HUES48 (cell line): ENCODE data around the gene XCR1.
"Not testable (repeated sequence)": the region's sequence is repeated elsewhere in the genome, so short reads cannot be mapped to it uniquely, and the experiment has no call there.

Source experiments
- H3K27ac ChIP-seq: one replicate; pipeline ENCODE4 v1.7.0; 2013; ENCODE audit warnings: low read depth, low read length, inconsistent platforms
- H3K27me3 ChIP-seq: 2 replicates; pipeline ENCODE4 v1.6.1; 2013; ENCODE audit warnings: mild to moderate bottlenecking, low read length; ENCODE audit not compliant: control insufficient read depth, insufficient read depth
- H3K36me3 ChIP-seq: 2 replicates; pipeline ENCODE4 v1.6.1; 2013; ENCODE audit warnings: low read length; ENCODE audit not compliant: control insufficient read depth, insufficient read depth
- H3K4me1 ChIP-seq: 2 replicates; pipeline ENCODE4 v1.6.1; 2013; ENCODE audit warnings: mild to moderate bottlenecking, low read length; ENCODE audit not compliant: control insufficient read depth, insufficient read depth
- H3K4me3 ChIP-seq: 2 replicates; pipeline ENCODE4 v1.5.1; 2013; ENCODE audit warnings: mild to moderate bottlenecking, low read depth, low read length
- H3K9ac ChIP-seq: 2 replicates; pipeline ENCODE4 v1.6.1; 2013; ENCODE audit warnings: mild to moderate bottlenecking, low read depth, low read length, moderate library complexity
- H3K9me3 ChIP-seq: 2 replicates; pipeline ENCODE4 v1.6.1; 2013; ENCODE audit warnings: low read length; ENCODE audit not compliant: control insufficient read depth, insufficient read depth

XCR1 gene

DNA sequence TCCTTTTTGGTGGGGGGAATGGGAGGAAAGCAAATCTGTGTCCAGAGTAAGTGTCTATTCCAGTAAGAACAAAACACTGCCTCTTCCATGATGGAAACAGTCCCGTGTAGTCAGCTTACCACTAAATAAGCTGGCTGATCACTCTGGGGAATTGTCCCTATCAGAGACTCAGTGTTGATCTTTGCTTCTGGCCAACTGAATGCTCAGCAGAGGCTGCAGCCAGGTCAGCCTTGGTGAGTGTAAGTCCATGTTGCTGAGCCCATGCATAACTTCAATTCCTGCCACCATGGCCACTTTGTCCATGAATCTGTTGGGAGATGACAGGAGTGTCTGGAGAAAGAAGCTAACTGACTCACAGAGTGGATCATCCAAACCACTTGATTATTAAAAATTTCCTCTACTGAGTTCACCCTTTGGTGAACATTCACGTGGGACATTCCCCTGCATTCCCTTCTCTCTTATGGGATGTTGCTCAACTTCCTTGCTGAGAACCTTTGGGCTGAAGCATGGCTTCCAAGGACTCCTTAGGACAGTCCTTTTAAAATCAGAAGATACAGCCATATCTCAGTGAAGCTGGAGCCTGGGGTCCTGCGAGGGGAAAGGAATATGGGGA, 33.9 kb upstream of the XCR1 start:
- H3K4me1 ChIP-seq, result no peaks in the 10 kb centered on the region

DNA sequence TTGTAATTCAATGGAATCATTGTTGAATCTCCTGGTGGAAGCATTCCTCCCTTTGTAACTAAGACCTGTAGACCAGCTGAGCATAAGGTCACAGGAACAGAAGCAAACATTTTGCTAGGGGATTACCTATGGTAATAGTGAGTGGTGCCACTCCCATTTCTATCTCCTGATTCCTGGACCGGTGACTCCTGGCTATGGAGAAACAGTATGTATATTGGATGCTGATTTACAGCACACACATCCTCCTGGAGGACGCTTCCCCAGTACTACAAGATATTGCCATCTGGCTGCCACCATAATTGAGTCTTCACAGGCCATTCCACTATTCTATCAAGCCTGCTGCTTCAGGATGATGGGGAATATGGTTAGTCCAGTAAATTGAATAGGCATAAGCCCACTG, 33.3 kb upstream of the XCR1 start:
- H3K4me3 ChIP-seq, result no peak overlapping the region
- no peaks in the 10 kb centered on the region for H3K4me1 ChIP-seq
- no peaks in the 10 kb centered on the region for H3K27me3 ChIP-seq
- H3K27ac ChIP-seq, result no peak overlapping the region
- no peak overlapping the region for H3K9ac ChIP-seq
- no peaks in the 10 kb centered on the region for H3K9me3 ChIP-seq
- no peaks in the 10 kb centered on the region for H3K36me3 ChIP-seq

More for the DNA sequence above, 33.9 kb upstream of the XCR1 start:
- no peaks in the 10 kb centered on the region for H3K9me3 ChIP-seq
- H3K4me3 ChIP-seq, result no peak overlapping the region
- H3K36me3 ChIP-seq, result no peaks in the 10 kb centered on the region
- no peak overlapping the region for H3K9ac ChIP-seq
- H3K27me3 ChIP-seq, result no peaks in the 10 kb centered on the region
- H3K27ac ChIP-seq, result no peak overlapping the region

DNA sequence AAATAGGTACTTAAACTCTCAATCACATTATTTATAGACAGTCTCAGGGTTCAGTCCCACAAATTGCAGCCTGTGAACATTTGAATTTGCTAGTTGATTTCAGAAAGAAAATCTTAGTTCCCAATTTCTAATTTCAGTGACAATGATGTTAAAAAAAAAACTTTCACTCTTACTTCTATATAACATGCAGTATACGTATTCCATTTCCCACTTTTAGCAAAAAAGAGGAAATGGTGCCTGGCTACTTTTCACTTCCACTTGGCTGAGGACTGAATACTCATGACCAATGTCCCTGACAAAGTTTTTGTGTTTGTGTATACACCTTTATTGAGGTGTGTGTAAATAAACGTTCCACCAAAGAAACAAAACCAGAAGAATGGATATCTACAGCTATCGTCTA, 32.1 kb upstream of the XCR1 start:
- Histone ChIP-seq H3K27me3 (no peaks in the 10 kb centered on the region), H3K27ac (no peak overlapping the region)

DNA sequence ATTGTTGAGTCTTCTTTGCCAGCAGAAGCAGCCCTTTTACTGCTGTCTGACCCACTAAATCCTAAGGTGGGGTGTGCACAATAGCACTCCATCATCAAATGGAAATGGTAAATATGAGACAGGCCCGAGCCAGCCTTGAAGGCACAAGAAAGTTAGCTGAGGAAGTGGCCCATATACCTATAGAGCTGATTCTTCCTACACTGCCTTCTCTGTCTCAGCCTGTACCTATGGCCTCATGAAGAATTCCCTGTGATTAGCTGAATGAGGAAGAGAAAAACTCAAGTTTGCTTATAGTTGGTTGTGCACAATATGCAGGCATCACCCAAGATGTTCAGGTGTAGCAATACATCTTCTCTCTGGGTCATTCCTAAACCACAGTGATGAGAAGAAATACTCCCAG, 31.7 kb upstream of the XCR1 start:
- Histone ChIP-seq H3K9me3 (no peaks in the 10 kb centered on the region), H3K27ac (no peak overlapping the region), H3K4me3 (no peak overlapping the region), H3K9ac (no peak overlapping the region), H3K4me1 (no peaks in the 10 kb centered on the region), H3K27me3 (no peaks in the 10 kb centered on the region), H3K36me3 (no peaks in the 10 kb centered on the region)

More for the DNA sequence above, 32.1 kb upstream of the XCR1 start:
- Histone ChIP-seq H3K9ac (no peak overlapping the region), H3K9me3 (no peaks in the 10 kb centered on the region), H3K4me1 (no peaks in the 10 kb centered on the region), H3K4me3 (no peak overlapping the region), H3K36me3 (no peaks in the 10 kb centered on the region)

DNA sequence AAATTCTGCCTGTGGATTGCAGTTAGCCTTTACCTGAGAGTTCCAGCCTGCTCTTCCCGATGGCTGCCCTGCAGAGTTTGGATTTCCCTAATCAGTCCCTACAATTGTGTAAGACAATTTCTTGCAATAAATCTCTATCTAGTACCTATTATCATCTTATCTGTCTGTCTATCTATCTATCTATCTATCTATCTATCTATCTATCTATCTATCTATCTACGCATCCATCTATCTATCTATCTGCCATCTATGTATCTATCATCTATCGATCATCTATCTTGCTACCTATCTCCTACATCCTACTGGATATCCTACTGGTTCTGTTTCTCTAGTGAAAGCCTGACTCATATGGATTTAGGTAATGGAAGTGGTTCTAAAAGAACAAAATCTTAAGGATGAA, 30.4 kb upstream of the XCR1 start:
- H3K27ac ChIP-seq, result no peak overlapping the region
- no peaks in the 10 kb centered on the region for H3K9me3 ChIP-seq
- H3K36me3 ChIP-seq, result no peaks in the 10 kb centered on the region
- no peak overlapping the region for H3K9ac ChIP-seq
- H3K4me1 ChIP-seq, result no peaks in the 10 kb centered on the region
- no peak overlapping the region for H3K4me3 ChIP-seq
- no peaks in the 10 kb centered on the region for H3K27me3 ChIP-seq

DNA sequence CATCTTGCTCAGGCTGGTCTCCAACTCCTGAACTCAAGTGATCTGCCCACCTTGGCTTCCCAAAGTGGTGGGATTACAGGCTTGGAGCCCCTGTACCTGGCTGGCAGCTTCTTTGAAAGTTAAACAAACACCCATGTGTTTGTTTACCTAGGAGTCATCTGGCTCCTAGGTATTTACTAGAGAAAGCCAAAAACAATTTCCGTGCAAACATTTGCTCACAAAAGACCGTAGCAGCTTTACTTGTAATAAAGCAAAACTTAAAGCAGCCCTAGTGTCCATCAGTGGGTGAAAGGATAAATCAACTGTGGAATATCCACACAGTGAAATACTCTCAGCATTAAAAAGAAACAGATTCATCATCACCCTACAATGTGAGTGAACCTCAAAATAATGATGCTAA, 29.4 kb upstream of the XCR1 start:
- no peak overlapping the region for H3K9ac ChIP-seq
- H3K4me3 ChIP-seq, result no peak overlapping the region
- no peaks in the 10 kb centered on the region for H3K4me1 ChIP-seq
- H3K9me3 ChIP-seq, result no peaks in the 10 kb centered on the region
- H3K36me3 ChIP-seq, result no peaks in the 10 kb centered on the region
- no peaks in the 10 kb centered on the region for H3K27me3 ChIP-seq
- H3K27ac ChIP-seq, result no peak overlapping the region

DNA sequence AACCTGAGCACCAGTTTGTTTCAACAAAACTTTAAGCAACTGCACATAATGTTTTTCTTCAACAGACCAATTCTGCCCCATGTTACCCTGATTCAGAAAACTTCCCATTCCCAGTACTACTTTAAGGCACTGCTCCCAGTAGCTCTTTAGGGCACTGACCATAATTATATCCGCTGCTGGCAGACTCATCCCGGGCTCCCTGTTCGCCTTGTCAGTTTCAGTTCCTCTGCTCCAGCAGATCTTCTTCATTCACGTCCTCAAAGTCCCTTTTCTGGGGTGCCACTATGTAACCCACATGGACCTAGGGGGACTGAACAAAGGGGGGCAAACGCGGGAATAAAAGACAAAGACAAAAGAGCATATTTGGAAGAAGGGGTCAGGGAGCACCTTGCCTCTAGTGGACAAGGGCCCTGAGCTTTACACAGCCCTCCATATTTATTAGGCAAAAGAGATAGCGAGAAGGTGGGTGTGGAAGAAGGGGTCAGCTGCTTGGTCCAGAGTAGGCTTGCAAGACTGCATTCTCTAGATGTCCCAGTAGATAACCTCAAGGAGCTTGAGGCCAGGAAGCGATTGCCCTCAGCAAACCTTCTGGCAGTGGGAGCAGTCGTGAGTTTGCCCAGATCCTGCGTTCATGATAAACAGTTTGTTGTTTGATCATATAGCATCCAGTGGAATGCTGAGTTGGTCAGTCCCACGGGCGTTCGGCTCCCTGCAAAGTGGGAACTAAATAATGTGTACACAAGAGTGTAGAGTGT, 26.7 kb upstream of the XCR1 start:
- not testable (repeated sequence) for H3K27me3 ChIP-seq, H3K9ac ChIP-seq, H3K4me1 ChIP-seq, H3K27ac ChIP-seq, H3K9me3 ChIP-seq, H3K4me3 ChIP-seq, H3K36me3 ChIP-seq

DNA sequence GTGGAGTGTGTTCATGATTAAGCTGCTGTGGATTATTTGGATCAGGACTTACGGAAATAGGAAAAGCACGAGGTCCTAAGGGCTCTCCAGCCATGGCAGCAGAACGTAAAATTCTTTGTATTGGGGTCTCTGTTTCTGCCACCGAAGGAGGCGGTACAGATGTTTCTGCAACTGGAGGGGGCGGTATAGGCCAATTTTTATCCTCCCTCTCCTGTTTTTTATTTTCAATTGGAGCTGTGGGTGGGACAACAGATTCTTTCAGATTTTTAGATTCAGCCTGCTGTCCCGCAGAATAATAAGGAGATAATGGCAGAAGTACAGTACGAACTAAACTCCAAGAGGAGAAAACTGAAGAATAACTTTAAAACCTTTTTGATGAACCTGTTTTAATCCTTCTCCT, 26.0 kb upstream of the XCR1 start:
- not testable (repeated sequence) for H3K9me3 ChIP-seq, H3K9ac ChIP-seq, H3K36me3 ChIP-seq, H3K4me3 ChIP-seq, H3K4me1 ChIP-seq, H3K27ac ChIP-seq, H3K27me3 ChIP-seq

DNA sequence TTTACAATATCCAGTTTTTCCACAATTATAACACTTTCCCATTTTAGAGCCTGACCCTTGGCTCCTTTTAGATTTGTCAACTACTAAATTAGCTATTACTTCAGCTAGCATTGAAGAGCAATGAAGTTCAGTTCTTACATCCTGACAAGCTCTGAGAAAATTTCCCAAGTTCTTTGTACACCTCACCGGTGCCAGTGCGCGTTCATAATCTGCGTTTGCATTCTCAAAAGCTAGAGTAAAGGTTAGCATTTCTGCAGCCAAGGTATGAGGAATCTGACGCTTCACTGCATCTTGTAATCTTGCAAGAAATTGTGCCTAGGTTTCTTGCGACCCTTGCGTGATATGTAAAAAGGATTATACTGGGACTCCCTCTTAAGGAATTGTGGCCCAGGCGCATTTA, 25.2 kb upstream of the XCR1 start:
- Histone ChIP-seq H3K4me1 (no peaks in the 10 kb centered on the region), H3K27ac (no peak overlapping the region), H3K9ac (no peak overlapping the region), H3K36me3 (no peaks in the 10 kb centered on the region), H3K4me3 (no peak overlapping the region), H3K27me3 (no peaks in the 10 kb centered on the region), H3K9me3 (no peaks in the 10 kb centered on the region)

DNA sequence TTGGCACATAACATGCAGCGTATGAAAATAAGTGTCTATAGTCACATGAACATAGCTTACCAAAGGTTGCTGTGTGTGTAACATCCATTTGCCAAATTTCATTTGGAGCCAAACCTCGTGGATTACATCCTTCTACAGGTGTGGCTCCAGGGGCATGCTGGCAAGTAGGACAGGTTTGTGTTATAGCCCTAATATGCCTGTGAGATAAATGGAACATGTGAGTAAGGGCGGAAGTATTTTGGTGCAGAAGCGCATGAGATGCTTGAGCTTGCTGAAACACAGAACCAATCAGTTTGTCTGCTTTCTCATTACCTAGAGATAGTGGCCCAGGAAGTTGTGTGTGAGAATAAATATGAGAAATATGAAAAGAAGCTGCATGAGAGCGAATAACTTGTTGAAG, 21.8 kb upstream of the XCR1 start:
- Histone ChIP-seq H3K4me3 (no peak overlapping the region), H3K27me3 (no peaks in the 10 kb centered on the region), H3K36me3 (no peaks in the 10 kb centered on the region), H3K9ac (no peak overlapping the region), H3K9me3 (no peaks in the 10 kb centered on the region), H3K4me1 (no peaks in the 10 kb centered on the region), H3K27ac (no peak overlapping the region)

DNA sequence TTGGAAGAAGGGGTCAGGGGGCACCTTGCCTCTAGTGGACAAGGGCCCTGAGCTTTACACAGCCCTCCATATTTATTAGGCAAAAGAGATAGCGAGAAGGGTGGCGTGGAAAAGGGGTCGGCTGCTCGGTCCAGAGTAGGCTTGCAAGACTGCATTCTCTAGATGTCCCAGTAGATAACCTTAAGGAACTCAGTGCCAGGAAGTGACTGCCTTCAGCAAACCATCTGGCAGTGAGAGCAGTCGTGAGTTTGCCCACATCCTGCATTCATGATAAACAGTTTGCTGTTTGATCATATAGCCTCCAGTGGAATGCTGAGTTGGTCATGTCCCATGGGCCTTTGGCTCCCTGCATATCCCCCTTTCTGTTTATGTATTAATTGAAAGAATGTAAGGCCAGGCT, 18.9 kb upstream of the XCR1 start:
- H3K9me3 ChIP-seq, H3K4me3 ChIP-seq, H3K36me3 ChIP-seq, H3K9ac ChIP-seq, H3K4me1 ChIP-seq, H3K27me3 ChIP-seq, H3K27ac ChIP-seq: not testable (repeated sequence)
